Ammon's horn (tissue), 1 donor: ENCODE data around the gene NUMA1.

Experiments
- DNase-seq: peaks from one replicate; pipeline ENCODE4 v3.0.0-alpha.2; 2016; ENCODE audit warnings: low spot score

NUMA1 gene

DNA sequence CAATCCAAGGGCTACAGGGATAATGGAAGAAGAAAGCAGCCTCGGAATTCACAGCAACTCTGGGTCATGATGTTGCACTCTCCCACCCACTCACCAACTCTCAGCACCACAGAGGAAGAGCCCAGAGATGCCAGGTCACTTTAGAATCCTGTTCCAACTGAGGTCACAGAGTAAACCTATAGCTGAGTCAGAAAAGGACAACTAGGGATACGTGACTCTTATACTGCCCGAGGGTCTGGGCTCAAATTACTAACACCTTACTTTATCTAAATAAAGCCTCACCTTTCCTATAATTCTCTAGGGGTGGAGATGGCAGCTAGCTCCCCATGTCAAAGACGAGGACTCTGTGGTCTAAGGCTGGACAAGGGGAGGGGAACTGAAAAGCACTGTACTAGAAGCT, 57.0 kb downstream of the NUMA1 start:
- no peak for DNase-seq

DNA sequence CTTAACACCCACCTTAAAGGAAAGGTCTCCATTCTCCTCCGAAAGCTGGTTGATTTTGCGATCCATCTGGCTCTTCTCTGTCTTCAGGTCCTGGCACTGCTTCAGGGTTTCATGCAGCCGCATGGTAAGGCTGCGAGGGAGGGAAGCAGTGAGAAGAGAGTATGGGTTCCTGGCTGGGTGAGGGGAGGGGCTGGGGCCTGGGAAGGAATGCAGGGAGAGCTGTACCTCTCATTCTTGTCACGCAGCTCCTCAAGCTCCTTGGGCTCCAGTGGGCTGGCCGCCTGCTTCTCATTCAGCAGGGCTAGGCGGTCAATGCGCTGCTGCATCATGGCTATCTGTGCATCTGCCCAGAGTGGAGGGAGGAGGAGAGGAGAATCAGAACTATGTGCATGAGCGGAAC, 62.2 kb downstream of the NUMA1 start:
- no peak for DNase-seq

DNA sequence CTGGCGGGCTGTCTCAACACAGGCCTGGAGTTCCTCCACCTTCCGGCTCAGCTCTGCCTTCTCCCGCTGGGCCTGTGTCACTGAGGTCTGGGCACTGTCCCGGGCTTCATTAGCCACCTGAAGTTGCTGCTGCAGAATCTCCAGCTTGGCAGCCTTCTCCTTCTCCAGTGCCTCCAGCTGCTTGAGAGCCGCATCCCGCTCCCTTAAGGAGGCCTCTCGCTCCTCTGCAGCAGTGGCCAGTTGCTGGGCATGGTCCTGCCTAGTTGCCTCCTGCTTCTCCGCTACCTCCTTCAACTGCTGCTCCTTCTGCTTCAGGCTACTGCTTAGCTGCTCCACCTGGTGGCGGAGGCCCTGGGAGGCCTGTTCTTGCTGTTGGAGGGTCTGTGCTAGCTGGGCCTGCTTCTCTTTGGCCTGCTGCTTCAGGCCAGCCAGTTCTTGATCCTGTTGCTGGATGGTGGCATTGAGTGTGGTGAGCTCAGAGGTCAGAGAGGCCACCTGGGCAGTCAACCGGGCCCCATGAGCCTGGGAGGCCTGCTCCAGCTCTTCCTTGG, 64.8 kb downstream of the NUMA1 start:
- no peak for DNase-seq

DNA sequence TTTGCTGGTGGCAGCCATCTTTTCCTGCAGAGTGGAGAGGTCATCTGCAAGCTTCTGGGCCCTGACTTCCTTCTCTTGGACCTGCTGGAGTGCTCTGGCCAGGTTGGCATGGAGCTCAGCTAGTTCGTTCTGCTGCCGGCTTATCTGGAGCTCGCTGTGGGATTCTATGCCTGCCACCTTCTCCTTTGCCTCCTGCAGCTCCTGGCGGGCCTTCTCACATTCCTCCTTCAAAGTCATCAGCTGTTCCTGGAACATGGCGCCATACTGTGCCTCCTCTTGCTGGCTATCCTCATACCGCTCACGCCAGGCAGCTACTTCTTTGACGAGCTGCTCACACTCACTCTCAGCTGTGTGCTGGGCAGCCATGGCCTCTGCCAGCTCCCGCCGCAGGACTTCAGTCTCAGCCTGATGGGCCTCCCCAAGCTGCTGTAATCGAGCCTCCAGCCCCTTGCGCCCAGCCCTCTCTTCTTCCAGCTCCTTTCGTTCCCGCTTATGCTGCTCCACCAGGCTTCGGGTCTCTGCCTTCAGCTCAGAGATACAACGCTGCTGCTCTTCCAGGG, 65.5 kb downstream of the NUMA1 start:
- no peak for DNase-seq

DNA sequence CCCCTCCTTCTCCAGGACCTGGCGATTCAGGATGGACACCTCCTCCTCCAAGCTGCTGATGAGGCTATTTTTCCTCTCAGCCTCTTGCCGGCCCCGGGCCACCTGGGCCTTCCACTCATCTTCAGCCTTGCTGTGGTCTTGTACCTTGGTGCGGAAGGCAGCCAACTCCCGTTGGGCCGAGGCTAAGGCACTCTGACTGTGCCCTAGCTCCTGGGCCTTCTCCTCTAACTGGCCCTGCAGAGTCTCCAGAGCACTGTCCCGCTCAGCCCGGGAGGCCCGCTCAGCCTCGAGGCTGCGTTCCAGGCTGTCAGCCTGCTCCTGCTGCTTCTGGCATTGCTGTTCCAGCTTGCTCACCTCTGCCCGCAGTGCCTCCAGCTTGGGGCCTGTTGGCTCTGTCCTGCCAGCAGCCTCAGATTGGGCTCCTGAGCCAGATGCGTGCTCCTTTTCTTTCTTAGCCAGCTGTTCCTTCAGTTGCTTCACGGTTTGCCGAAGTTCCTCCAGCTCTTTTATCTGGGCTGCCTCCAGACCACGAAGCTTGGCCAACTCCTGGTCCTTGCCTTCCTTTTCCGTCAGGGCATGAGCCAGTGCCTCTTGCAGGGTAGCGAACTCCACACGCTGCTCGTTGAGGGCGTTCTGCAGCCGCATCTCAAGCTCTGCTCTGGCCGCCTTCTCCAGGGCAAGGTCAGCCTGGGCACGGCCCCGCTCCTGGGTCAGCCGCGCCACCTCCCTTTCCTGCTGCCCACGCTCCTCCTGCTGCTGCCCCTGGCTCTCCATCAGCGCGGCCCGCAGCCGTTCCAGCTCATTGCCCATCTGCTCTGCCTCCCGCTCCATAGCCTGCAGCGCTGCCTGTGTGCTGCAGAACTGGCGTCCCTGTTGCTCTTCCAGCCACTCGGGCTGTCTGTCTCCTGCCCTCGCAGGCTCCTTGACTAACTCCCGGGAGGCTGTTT, 66.3 kb downstream of the NUMA1 start:
- no peak for DNase-seq

DNA sequence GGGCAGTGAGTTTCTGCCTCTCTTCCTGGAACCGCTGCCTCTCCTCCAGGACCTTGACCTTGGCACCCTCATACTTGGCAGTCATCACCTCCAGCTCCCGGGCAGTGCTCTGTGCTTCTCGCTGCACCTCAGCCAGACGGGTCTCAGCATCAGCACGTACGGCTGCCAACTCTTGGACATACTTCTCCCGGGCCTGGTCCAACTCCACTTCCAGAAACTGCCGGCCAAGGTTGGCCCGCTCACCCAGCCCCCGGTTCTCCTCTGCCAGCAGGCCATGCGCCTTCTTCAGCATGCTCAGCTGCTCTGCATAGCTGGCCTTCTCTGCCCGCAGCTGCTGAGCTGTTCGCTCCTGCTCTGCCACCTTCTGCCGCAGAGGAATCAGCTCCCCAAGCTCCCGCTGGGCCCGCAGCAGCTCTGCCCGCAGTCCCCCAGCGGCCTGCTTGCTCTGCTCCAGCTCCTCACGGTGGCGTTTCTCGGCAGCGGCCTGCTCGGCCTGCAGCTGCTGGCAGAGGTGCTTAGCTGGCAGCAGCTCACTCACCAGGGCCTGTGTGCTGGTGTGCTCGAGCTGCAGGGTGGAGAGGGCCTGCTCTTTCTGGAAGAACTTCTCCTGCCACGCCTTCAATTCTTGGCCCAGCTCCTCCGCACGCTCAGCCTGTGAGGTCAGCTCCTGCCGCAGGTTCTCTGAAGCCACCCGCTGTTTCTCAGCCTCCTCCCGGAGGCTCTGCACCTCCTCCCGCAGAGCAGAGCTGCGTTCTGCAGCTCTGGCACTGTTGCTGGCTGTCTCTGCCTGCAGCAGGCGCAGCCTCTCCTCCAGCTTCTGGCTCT, 67.2 kb downstream of the NUMA1 start:
- DNase-seq = peak; percentile 76

DNA sequence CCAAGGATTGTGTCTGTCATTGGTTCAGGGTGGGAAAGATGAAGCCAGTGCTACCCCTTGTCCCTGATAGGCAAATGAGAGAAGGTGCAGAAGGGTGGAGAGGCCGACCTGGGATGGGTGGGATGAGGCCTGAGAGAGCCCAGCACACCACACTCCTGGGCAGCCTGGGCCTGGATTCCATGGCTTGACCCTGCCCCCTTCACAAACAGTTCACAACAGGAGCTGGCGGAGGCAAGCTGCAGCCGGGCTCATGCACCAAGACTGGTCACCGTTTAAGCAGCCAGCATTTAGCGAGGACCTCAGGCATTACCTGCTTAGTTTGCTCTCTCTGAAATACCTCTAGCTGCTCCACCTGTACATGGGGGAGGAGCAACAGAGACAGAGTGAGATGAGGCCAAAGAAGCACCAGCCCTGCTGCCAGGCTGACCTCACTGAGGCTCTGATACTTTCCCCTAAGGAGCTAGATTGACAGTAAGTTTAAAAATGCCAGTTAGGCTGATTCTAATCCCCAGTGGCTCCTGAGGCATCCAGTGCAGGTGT, 68.2 kb downstream of the NUMA1 start:
- DNase-seq = no peak

DNA sequence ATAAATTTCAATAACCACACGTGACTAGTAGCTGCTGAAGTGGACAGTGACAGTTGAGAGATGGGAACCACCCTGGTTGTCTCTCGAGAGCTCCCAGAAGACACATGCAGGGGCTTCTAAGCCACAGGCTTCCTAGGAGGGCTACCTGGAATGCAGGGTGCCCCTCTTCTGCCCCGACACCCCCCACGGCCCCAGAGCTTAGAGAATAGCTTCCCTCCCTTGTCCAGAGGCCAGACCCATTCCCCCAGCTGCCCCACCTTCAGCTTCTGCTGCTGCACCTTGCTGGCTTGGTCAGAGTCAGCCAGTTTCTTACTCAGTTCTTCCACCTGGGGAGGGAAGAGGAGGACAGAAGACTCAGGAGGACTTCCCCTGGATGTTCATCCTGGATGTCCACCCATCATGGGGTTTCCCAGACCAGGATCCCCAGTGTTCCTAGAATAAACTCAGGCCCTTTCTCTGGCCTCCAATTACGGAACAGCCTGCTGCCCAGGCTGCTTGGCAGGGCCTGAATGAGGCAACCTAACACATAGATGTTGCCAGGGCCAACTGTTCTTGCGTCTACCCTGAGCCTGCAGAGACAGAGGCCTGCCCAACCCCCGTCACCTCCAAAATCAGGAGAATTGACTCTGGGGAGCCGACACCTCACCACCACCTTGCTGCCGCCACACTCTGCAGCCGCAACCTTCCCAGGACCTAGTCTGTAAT, 69.7 kb downstream of the NUMA1 start:
- peak; percentile 53 for DNase-seq

DNA sequence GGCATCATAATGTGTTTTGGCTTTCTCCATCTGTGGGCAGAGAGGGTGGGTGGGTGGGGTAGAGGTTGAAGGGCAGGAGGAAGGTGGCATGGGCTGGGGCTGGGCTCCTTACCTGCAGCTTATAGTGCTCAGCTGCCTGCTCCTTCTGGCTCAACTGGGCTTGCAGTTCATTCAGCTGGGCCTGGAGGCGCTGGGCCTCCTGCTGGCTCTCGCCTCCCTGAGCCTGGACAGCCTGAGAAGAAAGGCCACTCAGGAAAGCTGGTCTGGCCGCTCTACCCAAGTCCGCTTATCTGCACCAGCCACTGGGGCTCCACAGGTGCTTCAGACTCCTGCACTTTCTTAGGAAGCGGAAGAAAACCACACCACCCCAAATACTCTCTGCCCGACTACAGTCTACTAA, 71.2 kb downstream of the NUMA1 start:
- no peak for DNase-seq

DNA sequence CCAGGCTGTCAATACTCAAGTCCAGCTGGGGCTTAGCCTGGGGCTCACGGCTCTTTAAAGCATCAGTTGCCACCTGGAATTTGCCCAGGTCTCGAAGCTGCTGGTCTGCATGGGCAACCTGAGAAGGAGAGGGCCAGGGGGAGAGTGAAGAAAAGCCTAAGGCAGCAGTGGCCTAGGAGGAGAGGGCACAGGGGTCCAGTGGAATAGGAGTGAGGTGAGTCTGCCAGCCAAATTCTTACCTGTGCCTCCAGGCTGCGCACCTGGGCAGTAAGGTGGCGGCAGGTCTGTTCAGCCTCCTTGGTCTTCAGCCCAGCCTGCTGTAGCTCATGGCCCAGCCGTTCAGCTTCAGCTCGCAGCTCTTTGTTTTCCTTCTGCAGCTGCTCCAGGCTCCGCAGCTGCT, 71.6 kb downstream of the NUMA1 start:
- DNase-seq = no peak

DNA sequence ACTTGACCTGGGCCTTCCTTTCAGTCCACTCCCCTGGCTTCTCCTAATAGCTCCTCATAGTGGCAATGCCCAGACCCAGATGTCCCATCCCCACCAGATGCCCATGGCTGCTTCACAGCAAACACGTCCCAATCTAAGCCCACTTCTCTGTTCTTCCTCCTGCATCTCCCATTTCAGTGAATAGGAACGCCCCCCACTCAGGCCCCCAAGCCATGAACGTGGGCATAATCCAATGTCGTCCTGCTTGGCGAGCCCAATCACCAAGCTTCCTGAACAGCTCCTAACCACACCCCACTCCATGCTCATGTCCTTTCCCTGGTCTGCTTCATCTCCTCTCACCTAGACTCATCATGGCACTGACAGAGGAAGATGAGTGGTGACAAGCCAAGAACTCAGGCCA, 72.8 kb downstream of the NUMA1 start:
- no peak for DNase-seq

DNA sequence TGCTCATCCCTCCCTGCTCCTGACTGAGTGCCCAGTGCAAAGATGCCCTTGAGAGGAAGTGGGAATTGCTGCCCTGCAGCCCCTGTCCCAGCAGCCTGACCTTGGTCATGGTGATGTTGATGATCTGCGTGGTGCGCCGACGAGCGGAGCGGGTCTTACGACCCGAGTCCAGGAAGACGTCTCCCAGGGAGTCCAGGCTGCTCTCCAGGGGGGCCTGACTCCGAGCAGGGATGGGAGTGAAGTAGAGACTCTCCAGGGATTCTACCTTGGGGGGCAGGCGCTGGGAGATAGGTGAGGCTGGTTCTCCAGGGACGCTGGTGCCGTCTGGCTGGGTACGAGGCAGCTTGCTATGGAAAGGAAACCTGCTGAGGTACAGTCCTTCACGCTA, 73.3 kb downstream of the NUMA1 start:
- no peak for DNase-seq

DNA sequence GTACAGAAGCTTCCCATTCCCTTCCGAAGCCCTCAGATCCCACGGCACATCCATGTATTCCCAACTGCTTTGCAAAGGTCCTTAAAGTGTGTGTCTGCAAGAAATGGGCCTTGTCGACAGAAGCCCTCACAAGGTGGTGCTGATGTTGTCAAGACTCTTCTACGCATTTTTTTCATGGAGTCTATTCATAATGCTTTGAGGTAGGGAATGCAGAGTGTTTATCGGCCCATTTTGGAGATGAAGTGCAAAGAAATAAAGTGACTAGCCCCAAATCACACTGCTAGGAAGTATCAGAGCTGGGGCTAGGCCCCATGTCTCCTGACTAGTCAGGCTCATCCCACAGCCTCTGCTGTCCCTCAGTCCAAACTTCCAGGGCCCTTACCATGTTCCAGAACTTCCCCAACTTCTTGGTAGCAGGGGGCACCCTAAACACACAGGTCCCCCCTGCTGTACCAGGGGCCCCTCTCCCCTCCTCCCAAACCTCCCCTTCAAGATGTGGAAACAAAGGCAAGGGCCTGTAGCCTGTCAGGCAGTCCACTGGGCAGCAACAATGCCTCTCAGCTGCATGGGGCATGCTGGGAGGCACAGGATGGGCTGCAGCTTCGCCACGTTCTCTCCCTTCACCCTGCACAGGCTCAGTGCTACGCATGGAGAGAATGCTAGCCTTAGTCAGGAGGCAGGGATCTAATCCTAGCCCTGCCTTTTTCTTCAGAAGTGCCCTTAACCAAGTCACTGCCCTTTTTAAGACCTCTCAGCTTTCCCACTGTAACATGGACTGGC, 73.8 kb downstream of the NUMA1 start:
- no peak for DNase-seq

DNA sequence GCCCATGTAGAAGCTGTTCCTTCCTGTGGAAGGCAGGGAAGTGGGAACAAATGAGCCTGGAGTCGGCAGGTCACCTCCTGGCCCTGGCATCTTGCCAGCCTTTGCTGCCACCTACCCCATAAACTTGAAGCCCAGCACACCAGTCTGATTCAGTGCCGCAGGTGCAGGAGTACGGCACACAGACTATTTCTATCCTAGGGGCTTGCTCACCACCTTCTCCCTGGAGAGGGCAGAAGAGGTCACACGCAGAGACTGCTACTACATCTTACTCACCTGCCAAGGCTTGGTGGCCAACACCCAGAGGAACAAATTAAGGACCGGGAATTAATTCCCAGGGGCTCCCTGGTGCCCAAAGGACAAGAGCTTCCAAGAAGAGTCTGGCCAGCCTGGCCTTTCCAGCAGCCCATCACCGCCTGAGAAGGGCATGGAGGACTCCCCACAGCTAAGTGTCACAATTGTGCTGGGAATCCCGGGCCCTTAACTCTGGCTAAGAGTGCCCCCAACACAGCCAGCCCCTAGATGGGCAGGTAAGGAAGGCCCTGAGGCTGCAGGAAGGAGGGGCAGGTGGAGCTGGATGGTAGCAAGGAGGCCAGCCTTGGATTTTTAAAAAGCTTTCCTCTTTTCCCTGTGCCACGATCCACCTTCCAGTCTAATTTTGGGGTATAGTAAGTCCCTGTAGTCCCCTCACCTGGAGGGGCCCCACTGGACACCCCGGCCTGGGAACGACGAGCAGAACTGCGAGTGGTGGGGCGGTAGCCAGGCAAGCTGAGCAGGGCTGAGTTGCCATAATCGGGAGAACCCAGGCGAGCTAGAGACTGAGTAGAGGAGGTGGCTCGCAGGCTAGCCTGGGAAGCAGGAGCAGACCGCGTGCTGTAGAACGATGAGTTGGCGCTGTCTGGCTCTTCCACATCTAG, 74.7 kb downstream of the NUMA1 start:
- no peak for DNase-seq

DNA sequence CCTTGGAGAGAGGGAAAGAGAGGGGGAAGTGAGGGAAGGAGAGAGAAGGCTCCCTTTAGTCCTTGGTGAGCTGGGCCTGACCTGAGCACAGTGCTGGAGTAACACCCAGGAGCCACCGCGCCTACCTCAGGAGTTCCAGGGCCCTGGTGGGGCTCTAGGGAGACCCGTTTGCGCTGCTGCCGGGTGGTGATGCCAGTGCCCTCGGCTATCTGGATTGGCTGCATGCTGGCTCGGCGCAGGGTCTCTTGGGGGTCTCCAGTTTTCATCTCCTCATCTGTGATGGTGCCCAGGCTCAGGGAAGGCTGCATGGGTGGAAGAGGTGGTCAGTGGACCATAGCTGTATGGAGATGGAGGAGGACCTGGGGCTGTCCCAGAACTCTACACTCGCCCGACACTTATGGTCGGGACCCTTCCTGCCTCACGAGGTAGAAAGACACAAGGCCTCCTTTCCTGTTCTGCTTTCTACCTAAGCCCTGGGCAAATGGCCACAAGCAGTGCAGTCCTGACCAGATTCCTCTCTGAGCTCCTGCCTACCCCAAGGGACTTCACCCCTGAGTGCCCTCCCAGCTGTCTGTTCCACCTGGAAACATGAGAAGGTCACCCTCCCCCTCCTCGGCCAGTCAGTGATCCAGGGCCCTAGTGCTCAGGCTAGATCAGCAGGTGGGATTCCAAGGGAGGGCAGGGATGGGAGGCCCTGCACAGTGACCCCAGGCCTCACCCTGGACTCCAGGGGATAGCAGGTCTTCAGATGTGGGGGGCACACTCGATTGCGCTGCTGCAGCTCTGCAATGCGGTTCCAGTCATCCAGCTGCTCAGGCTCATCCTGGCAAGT, 75.6 kb downstream of the NUMA1 start:
- no peak for DNase-seq

DNA sequence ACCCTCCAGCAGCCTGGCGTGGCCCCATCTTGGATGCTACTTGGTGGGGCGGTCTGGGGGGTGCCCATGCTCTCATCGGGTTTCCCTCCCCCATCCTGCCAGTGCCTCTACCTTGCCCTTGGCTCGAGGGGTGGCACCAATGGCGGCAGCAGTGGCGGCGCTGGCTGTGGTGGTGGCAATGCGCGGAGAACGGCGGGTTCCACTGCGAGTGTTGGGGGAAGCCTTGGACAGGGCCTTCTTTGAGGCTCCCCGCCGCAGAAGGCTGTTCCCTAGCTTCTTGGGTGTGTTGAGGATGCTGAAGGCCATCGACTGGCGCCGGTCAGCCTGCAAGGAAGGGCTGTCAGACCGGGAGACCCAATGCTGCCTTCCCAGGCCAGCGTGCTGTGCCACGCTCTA, 76.6 kb downstream of the NUMA1 start:
- DNase-seq = no peak

DNA sequence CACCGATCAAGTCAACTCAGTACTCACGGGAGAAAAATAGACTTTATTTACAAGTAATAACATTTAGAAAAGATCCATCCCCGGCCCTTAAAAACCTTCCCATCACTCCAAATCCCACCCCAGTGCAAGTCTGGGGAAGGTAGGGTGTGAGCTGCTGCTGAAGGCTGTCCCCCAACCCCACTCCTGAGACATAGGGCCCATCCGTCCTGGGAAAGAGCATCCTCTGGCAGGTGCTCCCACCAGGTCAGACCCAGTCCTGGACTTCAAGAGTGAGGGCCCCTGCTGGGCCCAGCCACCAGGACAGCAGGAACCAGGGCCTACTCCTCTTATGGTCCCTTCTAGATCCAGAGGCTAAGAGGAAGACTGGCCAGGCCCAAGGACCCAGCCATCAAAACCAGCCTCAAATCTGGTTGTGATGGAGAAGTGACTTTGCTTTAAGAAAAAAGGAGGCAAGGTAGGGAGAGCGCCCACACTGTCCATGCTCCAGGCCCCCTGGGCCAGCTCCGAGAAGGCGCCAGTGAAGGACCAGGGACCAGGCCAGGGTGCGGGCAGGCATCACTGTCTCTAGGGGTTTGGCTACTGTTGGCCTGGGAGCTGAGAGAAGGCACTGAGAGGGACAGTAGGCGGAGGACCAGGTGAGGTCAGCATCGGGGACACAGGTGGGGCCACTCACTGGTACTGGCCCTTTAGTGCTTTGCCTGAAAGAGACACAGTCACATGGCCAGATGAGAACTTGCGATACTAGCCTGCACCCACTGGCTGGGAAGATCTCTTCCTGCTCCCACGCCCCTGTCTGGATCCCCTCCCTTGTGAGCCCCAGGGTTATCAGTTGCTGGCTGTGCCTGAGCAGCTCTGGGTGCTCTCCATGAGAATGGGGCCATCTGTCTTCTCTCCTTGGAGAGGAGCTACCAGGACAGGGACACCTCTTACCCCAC, 77.2 kb downstream of the NUMA1 start:
- no peak for DNase-seq
